IPS-11a (cell line): ENCODE measurements around the gene MSL2.
"Not testable (repeated sequence)": the region's sequence is repeated elsewhere in the genome, so short reads cannot be mapped to it uniquely, and the experiment has no call there.

Experiments
- H3K4me3 ChIP-seq: one replicate; pipeline ENCODE4 v1.5.1; 2013; ENCODE audit warnings: low read depth, low read length, control low read depth

MSL2 gene

DNA sequence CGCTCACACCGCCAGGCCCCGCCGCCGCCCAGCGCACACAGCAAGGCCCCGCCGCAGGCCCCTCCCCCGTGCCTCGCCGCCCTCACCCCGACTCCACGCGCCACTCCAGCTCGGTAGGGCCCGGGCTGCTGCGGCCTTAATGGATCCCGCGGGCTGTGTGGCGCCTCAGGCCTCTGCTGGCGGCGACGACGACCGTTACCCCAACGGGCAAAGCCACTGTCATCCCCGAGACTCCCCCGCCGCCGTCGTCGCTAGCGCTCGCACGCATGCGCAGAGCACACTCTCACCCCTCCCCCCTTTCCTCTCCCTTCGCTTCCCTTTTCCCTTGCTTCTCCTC is at the start of gene MSL2:
TSS of gene MSL2 (minus strand) at position 272 of the 337 bp plus-strand sequence. CDS start 1,222 bp downstream, outside the sequence.
- H3K4me3 ChIP-seq = peak within 1 kb of the TSS; percentile 91

DNA sequence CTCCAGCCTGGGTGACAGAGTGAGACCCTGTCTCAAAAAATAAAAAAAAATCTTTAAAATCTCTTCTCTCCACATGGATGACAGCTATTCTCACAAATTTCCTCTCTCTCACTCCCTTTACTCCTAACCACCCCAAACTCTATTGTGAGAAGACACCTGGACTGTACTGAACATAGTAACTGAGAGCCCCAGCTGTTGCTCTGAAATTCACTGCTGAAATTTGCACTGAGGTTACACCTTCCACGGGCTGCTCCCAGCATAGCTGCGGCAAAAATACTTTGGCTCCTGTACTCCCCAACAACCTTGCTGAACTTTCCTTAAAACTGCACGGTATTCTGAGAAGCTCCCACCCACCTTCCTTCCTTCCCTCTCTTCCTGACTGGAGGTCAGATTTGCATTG is 49.6 kb upstream of the MSL2 start:
- H3K4me3 ChIP-seq = no peak overlapping the region

DNA sequence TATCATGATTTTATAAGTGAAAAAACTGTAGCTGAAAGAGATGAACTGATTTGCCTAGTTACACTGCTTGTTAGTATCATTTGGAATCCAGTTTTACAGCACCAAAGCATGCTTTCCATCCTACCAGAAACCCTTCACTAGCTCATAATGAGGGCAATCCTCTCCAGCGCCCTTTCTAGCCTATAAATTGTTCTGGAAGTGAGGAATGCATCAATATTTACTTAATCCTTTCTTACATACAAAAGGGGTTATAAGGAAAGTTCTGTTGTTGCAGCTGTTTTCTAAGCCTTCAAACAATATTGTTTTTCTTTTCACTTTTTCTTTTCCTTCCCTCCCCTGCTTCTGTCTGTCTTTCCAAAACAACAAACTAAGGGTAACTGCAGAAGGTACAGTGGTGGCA is 43.0 kb upstream of the MSL2 start:
- no peak overlapping the region for H3K4me3 ChIP-seq

- no peak overlapping the region for H3K4me3 ChIP-seq
Measured at GRCh38 chr3:136237961-136238649, 42.0 kb upstream of the MSL2 start.

DNA sequence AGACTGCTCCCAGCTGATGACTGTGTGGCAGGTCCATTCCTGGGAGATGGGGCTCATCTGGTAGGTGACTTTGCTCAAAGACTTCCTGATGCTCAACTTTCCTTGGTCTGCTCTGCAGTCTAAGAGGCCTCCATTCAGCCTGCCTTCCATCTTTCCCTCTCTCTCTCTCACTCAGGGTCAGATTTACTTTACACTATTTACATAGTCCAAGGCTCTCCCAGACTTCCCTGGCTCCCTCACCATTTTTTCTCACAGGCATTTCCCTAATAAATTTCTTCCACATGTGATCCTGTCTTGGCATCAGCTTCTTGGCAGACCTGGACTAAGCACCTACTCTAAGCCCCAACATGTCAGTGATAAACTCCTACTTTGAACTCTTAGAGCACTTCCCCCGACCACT is 41.0 kb upstream of the MSL2 start:
- no peak overlapping the region for H3K4me3 ChIP-seq

DNA sequence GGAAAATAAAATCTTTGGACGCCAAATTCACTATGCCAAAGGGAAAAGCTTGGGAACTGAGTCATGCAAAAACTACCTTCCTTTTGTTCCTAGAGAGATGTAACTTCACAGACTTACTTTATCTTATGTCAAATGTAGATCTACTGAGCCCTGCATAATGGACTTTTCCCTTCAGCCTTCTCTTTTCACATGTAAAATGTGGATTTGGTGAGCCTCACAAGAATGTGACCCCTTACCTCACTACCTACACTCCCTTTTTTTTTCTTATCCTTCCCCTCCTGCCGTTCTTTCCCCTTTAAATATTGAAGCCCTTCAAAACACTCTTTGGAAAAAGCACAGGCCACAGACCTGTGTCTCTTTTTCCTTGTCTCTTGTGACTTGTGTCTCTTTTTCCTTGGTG is 40.0 kb upstream of the MSL2 start:
- H3K4me3 ChIP-seq = no peak overlapping the region

GRCh38 chr3:136235545-136235944 is 39.4 kb upstream of the MSL2 start:
- no peak overlapping the region for H3K4me3 ChIP-seq

GRCh38 chr3:136232413-136232812 is 36.3 kb upstream of the MSL2 start:
- no peak overlapping the region for H3K4me3 ChIP-seq

DNA sequence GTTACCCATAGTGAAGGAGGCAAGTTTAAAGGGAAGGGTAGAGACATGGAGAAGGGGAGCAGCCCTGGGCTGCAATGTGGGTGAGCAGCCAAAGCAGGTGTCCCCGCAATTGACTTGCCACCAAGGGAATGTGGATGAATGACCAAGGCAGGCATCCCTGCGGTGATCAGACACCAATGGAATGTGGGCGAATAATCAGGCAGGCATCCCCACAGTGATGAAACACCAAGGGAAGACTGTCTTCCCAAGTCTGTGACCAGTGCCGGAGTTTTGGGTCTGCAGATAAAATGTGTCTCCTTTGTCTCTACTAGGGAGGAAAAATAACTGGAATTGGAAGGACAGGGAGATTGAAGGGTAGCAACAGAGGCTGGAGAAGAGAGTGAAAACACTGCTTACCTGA is 26.6 kb upstream of the MSL2 start:
- not testable (repeated sequence) for H3K4me3 ChIP-seq

- H3K4me3 ChIP-seq = no peak overlapping the region
Measured at GRCh38 chr3:136211547-136211946, 15.4 kb upstream of the MSL2 start.

DNA sequence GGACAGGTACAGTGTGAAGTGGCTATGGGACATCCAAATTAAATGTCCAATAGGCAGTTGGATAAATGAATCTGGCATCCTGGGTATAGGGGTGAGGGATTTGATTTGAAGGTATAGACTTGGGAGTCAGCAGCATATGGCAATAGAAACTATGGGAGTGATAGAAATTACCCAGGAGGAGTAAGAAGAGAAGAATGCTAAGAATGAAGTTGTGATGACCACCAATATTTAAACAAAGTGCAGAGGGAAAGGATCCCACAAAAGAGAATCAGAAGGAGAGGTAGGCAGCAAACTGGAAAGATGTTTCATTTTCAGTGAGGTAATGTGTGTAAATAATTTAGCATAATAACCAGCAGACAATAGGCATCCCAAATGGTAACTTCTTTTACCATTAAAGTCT is 13.8 kb upstream of the MSL2 start:
- H3K4me3 ChIP-seq = no peak overlapping the region

DNA sequence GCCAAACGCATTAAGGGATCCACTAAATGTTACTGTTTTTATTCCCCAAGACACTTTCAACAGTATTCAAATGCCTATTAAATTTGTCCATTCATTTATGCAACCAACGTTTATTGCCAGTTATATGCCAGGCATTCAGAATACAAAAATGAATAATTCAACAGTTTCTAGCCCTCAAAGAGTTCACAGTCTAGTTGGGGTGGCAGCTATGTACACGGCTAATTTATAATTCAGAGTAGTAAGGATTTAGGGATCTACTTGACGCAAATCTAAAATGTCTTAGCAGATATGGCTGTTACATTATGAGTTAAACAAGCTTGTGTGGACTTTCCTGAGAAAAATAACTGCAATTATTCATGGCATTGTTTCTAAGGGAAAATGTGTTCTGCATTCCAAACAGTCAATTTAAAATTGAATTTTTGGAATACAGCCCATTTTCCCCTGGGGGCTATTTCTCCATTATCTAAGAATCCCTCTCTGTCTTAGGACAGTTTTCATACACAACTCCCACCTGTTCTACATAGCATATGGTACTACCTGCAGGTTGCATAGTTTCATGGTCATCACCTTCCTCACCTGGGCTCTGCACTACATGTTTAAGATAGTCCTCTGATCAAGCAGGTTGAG is 11.5 kb upstream of the MSL2 start:
- H3K4me3 ChIP-seq = no peak overlapping the region

GRCh38 chr3:136199219-136199618 is 3.1 kb upstream of the MSL2 start:
- not testable (repeated sequence) for H3K4me3 ChIP-seq

GRCh38 chr3:136198462-136199078 is 2.4 kb upstream of the MSL2 start:
- H3K4me3 ChIP-seq = not testable (repeated sequence)

DNA sequence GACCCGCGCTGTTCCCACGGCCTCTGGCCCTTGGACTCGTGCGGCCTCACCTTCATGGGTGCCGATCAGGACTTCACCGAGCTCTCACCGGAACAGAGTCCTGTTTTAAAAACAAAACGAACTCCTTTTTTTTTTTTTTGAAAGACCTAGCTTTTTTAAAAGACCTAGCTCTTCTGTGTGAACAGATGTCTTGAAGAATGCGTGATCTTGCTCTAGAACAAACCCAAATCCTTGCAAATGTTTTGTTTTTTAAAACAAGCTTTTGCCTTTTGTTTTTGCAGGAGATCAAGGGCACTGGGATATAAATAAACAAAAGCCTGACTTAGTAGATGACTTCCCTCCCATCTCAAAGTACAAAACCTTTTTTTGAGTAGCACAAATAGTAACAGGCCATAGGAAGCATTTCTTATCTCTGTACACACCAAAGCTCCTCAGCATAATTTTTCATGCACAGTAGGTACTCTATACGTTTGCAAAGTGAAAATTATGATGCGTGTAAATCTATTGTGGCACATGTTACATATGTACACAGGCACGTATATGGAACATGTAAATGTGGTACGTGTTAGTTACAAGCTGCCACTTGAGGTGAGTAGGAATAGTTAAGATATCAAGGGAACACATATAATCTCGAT is 1.1 kb upstream of the MSL2 start:
- peak overlapping the region; percentile 91 for H3K4me3 ChIP-seq

GRCh38 chr3:136196401-136197158 is 445 bp upstream of the MSL2 start:
- peak overlapping the region; percentile 91 for H3K4me3 ChIP-seq

GRCh38 chr3:136195258-136196063 is 674 bp downstream of the MSL2 start:
- peak overlapping the region; percentile 91 for H3K4me3 ChIP-seq

- peak overlapping the region; percentile 91 for H3K4me3 ChIP-seq
Measured at GRCh38 chr3:136194409-136195257, 1.5 kb downstream of the MSL2 start.

GRCh38 chr3:136193278-136194054 is 2.7 kb downstream of the MSL2 start:
- H3K4me3 ChIP-seq = peak overlapping the region; percentile 91
